ENCODE measurements around the gene RHBDL1.

Gene RHBDL1

GRCh38 chr16:682493-683395 is 7.3 kb downstream of the RHBDL1 start:
- in situ Hi-C loops (cut with MboI; ENCODE audit: low pct_unique_long_range_greater_than_20kb, low sequenced_read_pairs, unreplicated experiment): no loop called here
- TF ChIP-seq CTCF (IDR thresholded peaks at IDR 0.05; ENCODE audit: extremely low read depth, insufficient read depth, missing control alignments): no peak
- DNase-seq (ENCODE audit: low spot score): no peak

GRCh38 chr16:683396-684070 is 8.1 kb downstream of the RHBDL1 start:
- no peak for TF ChIP-seq CTCF (IDR thresholded peaks at IDR 0.05; ENCODE audit: extremely low read depth, insufficient read depth, missing control alignments)
- in situ Hi-C loops (cut with MboI; ENCODE audit: low pct_unique_long_range_greater_than_20kb, low sequenced_read_pairs, unreplicated experiment): no loop called here
- no peak for DNase-seq (ENCODE audit: low spot score)

GRCh38 chr16:684071-684794 is 8.8 kb downstream of the RHBDL1 start, which contains the start of gene JMJD8:
Gene JMJD8 (minus strand): TSS chr16:684334. CDS start chr16:684319, 15 bp downstream.
- in situ Hi-C loops (cut with MboI; ENCODE audit: low pct_unique_long_range_greater_than_20kb, low sequenced_read_pairs, unreplicated experiment): no loop called here
- no peak for TF ChIP-seq CTCF (IDR thresholded peaks at IDR 0.05; ENCODE audit: extremely low read depth, insufficient read depth, missing control alignments)
- peak; percentile 99 for DNase-seq (ENCODE audit: low spot score)

GRCh38 chr16:684961-685696 is 9.7 kb downstream of the RHBDL1 start:
- DNase-seq (ENCODE audit: low spot score): no peak
- in situ Hi-C loops (cut with MboI; ENCODE audit: low pct_unique_long_range_greater_than_20kb, low sequenced_read_pairs, unreplicated experiment): no loop called here
- no peak for TF ChIP-seq CTCF (IDR thresholded peaks at IDR 0.05; ENCODE audit: extremely low read depth, insufficient read depth, missing control alignments)

GRCh38 chr16:685967-686366 is 10.5 kb downstream of the RHBDL1 start:
- in situ Hi-C loops (cut with MboI; ENCODE audit: low pct_unique_long_range_greater_than_20kb, low sequenced_read_pairs, unreplicated experiment): no loop called here
- TF ChIP-seq CTCF (IDR thresholded peaks at IDR 0.05; ENCODE audit: extremely low read depth, insufficient read depth, missing control alignments): peak; percentile 42
- no peak for DNase-seq (ENCODE audit: low spot score)

All from GM13977 (cell line).